AG10803 (cell line): ENCODE measurements around the gene CAD.

Experiments
- DNase-seq: peaks from one replicate; pipeline ENCODE4 v3.0.0; 2010; ENCODE audit warnings: low read depth
- H3K4me3 ChIP-seq: 2 replicates; pipeline ENCODE4 v1.5.1; 2011; ENCODE audit warnings: mild to moderate bottlenecking, low read length, control low read depth
- CTCF ChIP-seq: conservative IDR thresholded peaks from 2 replicates; pipeline ENCODE4 v1.5.1; 2011; ENCODE audit warnings: mild to moderate bottlenecking, low read length, control low read depth, inconsistent platforms

CAD gene

GRCh38 chr2:27177441-27178351, 39.5 kb upstream of the CAD start:
- no peak for DNase-seq
- H3K4me3 ChIP-seq, result no peak overlapping the region
- no peak for TF ChIP-seq CTCF

DNA sequence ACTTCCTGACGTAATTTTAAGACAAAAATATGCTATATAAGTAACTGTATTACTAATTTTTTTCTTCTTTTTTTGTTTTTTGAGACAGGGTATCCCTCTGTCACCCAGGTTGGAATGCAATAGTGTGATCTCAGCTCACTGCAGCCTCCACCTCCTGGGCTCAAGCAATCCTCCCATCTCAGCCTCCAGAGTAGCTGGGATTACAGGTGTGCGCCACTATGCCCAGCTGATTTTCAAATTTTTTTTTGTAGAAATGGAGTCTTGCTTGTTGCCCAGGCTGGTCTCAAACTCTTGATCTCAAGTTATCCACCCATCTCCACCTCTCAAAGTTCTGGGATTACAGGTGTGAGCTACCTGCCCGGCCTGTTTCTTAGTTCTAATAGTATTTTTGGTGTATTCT, 38.7 kb upstream of the CAD start:
- TF ChIP-seq CTCF, result no peak
- no peak for DNase-seq
- H3K4me3 ChIP-seq, result no peak overlapping the region

DNA sequence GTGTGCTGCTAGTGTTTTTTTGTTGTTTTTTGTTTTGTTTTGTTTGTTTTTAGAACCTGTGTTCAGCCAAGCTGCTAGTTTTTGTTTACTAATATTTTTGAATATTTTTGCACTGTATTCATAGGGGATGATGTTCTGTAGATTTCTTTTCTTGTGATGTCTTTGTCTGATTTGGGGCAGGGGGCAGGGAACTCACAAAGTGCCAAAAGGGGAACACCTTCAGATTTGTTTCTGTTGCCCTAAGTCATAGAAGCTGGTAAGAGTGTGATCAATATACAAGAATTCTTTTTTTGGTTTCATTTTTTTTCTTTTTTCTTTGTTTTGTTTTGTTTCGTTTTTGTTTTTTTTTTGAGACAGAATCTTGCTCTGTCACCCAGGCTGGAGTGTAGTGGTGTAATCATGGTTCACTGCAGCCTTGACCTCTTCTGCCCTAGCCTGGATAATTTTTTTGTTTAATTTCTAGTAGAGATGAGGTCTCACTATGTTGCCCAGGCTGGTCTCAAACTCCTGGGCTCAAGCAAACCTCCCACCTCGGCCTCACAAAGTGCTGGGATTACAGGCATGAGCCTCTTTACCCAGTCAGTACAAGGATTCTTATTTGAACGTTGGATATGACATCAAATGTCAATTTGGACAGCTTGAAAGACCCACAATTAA, 37.7 kb upstream of the CAD start:
- no peak for DNase-seq
- no peak overlapping the region for H3K4me3 ChIP-seq
- no peak for TF ChIP-seq CTCF

GRCh38 chr2:27182346-27182745, 34.8 kb upstream of the CAD start:
- DNase-seq, result peak; percentile 62
- H3K4me3 ChIP-seq, result no peak overlapping the region
- no peak for TF ChIP-seq CTCF

DNA sequence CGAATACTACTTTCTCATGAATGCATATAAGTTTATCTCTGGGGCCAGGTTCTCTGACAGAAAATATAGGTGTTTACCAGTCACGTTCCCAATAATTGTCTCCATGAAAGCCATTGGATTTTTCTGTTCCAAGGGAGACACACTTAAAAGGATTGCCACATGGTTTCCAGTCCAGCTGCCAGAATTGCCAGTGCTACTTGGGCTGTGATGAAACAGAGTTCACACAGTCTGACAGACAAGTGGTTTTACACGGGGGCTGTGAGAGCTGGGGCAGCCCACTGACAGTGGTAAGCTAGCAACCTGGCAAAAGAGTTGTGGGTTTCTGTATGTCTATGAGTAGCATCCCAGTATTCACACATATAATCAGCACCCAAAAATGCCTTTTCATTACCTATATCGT, 33.1 kb upstream of the CAD start:
- peak; percentile 78 for DNase-seq
- TF ChIP-seq CTCF, result no peak
- H3K4me3 ChIP-seq, result no peak overlapping the region

GRCh38 chr2:27185331-27186026, 31.7 kb upstream of the CAD start:
- H3K4me3 ChIP-seq, result no peak overlapping the region
- peak; percentile 94 for DNase-seq
- no peak for TF ChIP-seq CTCF
